ENCODE data around the gene OVCA2. TPM values are rescaled to one million over a fixed set of nuclear protein-coding genes. Genes with fewer than 3 reads are reported as not detected.

The OVCA2 gene
- total RNA-seq, 6 donors from 2014 or later, result 20.1 to 56.1 (median 33.5) TPM

- DNase-seq, result peak in 1 of 2 donors; percentile 70
- ATAC-seq (ENCODE audit: low FRiP score in 2 of 2), result no peak
- peaks cover 11 to 34% (median 15%) of the 10 kb centered on the region in 4 donors for H3K4me1 ChIP-seq
- H3K27ac ChIP-seq, result no peak overlapping the region
- WGBS, 2 donors, result 87 to 90% methylated on average over 14 of the region's 14 CpGs
- no peaks in the 10 kb centered on the region for H3K27me3 ChIP-seq
- TF ChIP-seq EP300 (IDR thresholded peaks at IDR 0.05) (no peak), POLR2AphosphoS5 (IDR thresholded peaks at IDR 0.05) (no peak), CTCF (IDR thresholded peaks at IDR 0.05) (no peak), POLR2A (IDR thresholded peaks at IDR 0.05) (no peak)
- H3K9me3 ChIP-seq, result no peaks in the 10 kb centered on the region
- no peaks in the 10 kb centered on the region for H3K36me3 ChIP-seq
- no peak overlapping the region for H3K4me3 ChIP-seq
Observed at GRCh38 chr17:2015314-2015713, 26.5 kb upstream of the OVCA2 start.

- DNase-seq (peak in 1 of 2 donors; percentile 59), ATAC-seq (ENCODE audit: low FRiP score in 2 of 2) (no peak)
- Histone ChIP-seq H3K4me3 (no peak overlapping the region), H3K4me1 (peaks cover 9 to 34% (median 11%) of the 10 kb centered on the region in 4 donors), H3K27me3 (no peaks in the 10 kb centered on the region), H3K27ac (no peak overlapping the region), H3K9me3 (no peaks in the 10 kb centered on the region), H3K36me3 (no peaks in the 10 kb centered on the region)
- TF ChIP-seq POLR2A (IDR thresholded peaks at IDR 0.05), result no peak
- no peak for TF ChIP-seq CTCF (IDR thresholded peaks at IDR 0.05)
- TF ChIP-seq POLR2AphosphoS5 (IDR thresholded peaks at IDR 0.05), result no peak
- TF ChIP-seq EP300 (IDR thresholded peaks at IDR 0.05), result no peak
- 90 to 93% methylated on average over 10 to 20 of the region's 20 CpGs for WGBS, 2 donors
Observed at GRCh38 chr17:2016494-2016893, 25.3 kb upstream of the OVCA2 start.

- Histone ChIP-seq H3K9me3 (no peaks in the 10 kb centered on the region), H3K4me3 (no peak overlapping the region), H3K27ac (no peak overlapping the region), H3K36me3 (no peaks in the 10 kb centered on the region), H3K27me3 (no peaks in the 10 kb centered on the region), H3K4me1 (peaks cover 0 to 28% (median 4%) of the 10 kb centered on the region in 4 donors)
- DNase-seq (peak in 1 of 2 donors; percentile 69), ATAC-seq (ENCODE audit: low FRiP score in 2 of 2) (no peak)
- TF ChIP-seq POLR2AphosphoS5 (IDR thresholded peaks at IDR 0.05), result no peak
- TF ChIP-seq POLR2A (IDR thresholded peaks at IDR 0.05), result no peak
- TF ChIP-seq EP300 (IDR thresholded peaks at IDR 0.05), result no peak
- TF ChIP-seq CTCF (IDR thresholded peaks at IDR 0.05), result no peak
- WGBS, 2 donors, result 93 to 95% methylated on average over 15 to 19 of the region's 19 CpGs
Observed at GRCh38 chr17:2017274-2017941, 24.4 kb upstream of the OVCA2 start.

GRCh38 chr17:2018716-2019510 is 22.9 kb upstream of the OVCA2 start:
- 81 to 92% methylated on average over 18 to 24 of the region's 24 CpGs for WGBS, 2 donors
- H3K9me3 ChIP-seq, result no peaks in the 10 kb centered on the region
- peaks cover 4 to 31% (median 15%) of the 10 kb centered on the region in 4 donors for H3K4me1 ChIP-seq
- H3K4me3 ChIP-seq, result no peak overlapping the region
- DNase-seq (no peak), ATAC-seq (ENCODE audit: low FRiP score in 2 of 2) (no peak)
- H3K27me3 ChIP-seq, result peaks cover 0 to 3% (median 1%) of the 10 kb centered on the region in 4 donors
- no peak overlapping the region for H3K27ac ChIP-seq
- no peak for TF ChIP-seq POLR2AphosphoS5 (IDR thresholded peaks at IDR 0.05)
- no peak for TF ChIP-seq EP300 (IDR thresholded peaks at IDR 0.05)
- no peak for TF ChIP-seq CTCF (IDR thresholded peaks at IDR 0.05)
- TF ChIP-seq POLR2A (IDR thresholded peaks at IDR 0.05), result no peak
- H3K36me3 ChIP-seq, result no peaks in the 10 kb centered on the region

All from upper lobe of left lung (tissue), 6 donors.